Measurements from ENCODE around the gene DDX25. TPM values are rescaled to one million over a fixed set of nuclear protein-coding genes. Genes with fewer than 3 reads are reported as not detected.

The DDX25 gene
- total RNA-seq, 1 donor from 2014 or later: not detected

DNA sequence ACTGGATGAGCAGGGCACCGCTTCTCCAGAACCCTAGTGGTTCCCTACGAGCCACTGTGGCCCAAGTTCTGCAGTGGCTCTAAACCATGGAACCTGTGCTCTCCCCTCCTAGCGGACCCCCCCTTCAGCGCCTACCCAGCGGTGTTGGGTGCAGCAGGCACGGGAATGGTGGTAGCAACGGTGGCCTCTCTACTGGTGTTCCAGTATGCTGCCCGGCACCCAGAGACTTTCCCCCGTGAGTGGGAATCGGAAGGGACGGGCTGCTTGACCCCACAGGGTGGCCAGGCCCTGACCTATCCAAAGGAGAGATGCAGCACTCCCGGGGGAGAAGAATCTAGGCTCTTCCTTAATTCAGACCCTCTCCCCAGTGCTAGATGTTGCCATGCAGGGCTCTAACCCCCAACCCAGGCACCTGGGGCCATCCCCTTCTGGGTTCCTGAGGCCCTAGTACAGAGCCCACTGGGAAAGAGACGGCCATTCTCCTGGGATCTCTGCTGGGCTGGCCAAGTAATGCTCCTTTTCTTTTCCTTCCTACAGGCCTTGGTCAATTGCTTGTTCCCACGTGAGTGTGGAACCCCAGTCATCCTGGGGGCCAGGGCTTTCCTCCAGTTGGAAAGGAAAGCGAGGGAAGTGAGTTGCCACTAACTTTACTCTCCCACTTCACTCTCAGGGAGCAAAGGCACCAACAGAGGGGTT lies 50.8 kb downstream of the DDX25 start:
- Mint-ChIP-seq H3K4me3 (ENCODE audit: unreplicated experiment) (no peak overlapping the region), H3K9me3 (ENCODE audit: unreplicated experiment) (no peaks in the 10 kb centered on the region), H3K36me3 (ENCODE audit: unreplicated experiment) (peaks cover 5% of the 10 kb centered on the region), H3K4me1 (ENCODE audit: unreplicated experiment) (peaks cover 2% of the 10 kb centered on the region), H3K27ac (ENCODE audit: unreplicated experiment) (no peak overlapping the region), H3K27me3 (ENCODE audit: unreplicated experiment) (peaks cover 5% of the 10 kb centered on the region)
- TF ChIP-seq, protein P1, sequence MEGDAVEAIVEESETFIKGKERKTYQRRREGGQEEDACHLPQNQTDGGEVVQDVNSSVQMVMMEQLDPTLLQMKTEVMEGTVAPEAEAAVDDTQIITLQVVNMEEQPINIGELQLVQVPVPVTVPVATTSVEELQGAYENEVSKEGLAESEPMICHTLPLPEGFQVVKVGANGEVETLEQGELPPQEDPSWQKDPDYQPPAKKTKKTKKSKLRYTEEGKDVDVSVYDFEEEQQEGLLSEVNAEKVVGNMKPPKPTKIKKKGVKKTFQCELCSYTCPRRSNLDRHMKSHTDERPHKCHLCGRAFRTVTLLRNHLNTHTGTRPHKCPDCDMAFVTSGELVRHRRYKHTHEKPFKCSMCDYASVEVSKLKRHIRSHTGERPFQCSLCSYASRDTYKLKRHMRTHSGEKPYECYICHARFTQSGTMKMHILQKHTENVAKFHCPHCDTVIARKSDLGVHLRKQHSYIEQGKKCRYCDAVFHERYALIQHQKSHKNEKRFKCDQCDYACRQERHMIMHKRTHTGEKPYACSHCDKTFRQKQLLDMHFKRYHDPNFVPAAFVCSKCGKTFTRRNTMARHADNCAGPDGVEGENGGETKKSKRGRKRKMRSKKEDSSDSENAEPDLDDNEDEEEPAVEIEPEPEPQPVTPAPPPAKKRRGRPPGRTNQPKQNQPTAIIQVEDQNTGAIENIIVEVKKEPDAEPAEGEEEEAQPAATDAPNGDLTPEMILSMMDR (IDR thresholded peaks at IDR 0.05): no peak
- no peak for DNase-seq (ENCODE audit: extremely low spot score, unreplicated experiment)

DNA sequence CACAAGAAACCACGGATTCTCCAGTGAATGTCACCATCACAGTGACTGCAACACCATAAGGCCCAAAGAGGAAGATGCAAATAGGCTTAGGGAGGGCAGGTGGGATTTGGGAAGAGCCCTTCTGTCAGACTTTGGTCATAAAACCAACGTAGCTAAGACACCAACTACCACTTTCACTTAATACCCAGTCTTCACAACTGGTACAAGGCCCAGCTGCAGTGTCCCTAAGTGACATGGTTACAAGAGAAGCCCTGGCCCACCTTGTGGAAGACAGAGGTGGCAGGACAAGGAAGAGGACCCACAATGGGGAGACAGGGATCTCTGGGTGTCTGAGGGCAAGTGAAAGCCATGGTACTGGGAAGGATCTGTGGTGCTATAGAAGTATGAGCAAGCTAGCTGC lies 51.5 kb downstream of the DDX25 start:
- Mint-ChIP-seq H3K4me1 (ENCODE audit: unreplicated experiment) (peaks cover 2% of the 10 kb centered on the region), H3K27ac (ENCODE audit: unreplicated experiment) (no peak overlapping the region), H3K4me3 (ENCODE audit: unreplicated experiment) (no peak overlapping the region), H3K9me3 (ENCODE audit: unreplicated experiment) (no peaks in the 10 kb centered on the region), H3K36me3 (ENCODE audit: unreplicated experiment) (peaks cover 10% of the 10 kb centered on the region), H3K27me3 (ENCODE audit: unreplicated experiment) (peaks cover 5% of the 10 kb centered on the region)
- no peak for DNase-seq (ENCODE audit: extremely low spot score, unreplicated experiment)
- TF ChIP-seq, protein P1 (IDR thresholded peaks at IDR 0.05): no peak

DNA sequence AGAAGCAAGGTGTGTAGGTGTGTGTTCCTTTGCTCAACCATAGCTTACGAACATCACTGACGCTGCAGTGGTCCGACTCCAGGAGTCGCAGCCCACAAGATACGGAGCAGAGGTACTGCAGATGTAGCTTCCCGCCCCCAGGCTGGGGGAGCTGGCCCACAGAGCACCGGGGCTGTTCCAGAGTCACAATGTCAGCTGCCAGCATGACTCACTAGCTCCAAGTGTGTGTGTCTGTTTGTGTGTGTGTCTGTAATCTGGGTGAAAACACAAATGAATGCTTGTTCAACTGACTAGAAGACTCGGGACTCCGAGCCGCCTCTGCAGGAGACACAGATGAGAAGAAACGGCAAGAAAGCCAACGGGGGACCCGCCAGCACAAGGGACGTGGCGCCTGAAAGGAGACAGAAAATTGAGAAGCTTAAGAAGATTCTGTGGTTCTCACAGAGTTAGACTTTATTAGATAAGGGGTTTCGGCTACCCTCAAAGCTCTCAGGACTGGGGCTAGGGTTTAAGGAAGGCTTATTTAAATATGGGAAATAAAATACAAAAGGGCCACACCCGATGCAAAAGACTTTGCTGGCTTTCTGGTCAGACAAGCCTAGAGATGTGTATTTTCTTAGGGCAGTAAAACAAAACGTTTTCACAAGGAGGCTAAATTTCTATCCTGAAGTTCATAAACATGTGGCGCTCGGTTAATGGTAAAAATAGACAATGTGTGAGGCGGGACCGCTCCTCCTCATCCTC lies 52.3 kb downstream of the DDX25 start:
- peaks cover 2% of the 10 kb centered on the region for H3K4me1 Mint-ChIP-seq (ENCODE audit: unreplicated experiment)
- DNase-seq (ENCODE audit: extremely low spot score, unreplicated experiment): no peak
- TF ChIP-seq, protein P1 (IDR thresholded peaks at IDR 0.05): no peak
- peaks cover 12% of the 10 kb centered on the region for H3K36me3 Mint-ChIP-seq (ENCODE audit: unreplicated experiment)
- peaks cover under 1% of the 10 kb centered on the region for H3K27me3 Mint-ChIP-seq (ENCODE audit: unreplicated experiment)
- no peak overlapping the region for H3K4me3 Mint-ChIP-seq (ENCODE audit: unreplicated experiment)
- H3K9me3 Mint-ChIP-seq (ENCODE audit: unreplicated experiment): no peaks in the 10 kb centered on the region
- H3K27ac Mint-ChIP-seq (ENCODE audit: unreplicated experiment): no peak overlapping the region

DNA sequence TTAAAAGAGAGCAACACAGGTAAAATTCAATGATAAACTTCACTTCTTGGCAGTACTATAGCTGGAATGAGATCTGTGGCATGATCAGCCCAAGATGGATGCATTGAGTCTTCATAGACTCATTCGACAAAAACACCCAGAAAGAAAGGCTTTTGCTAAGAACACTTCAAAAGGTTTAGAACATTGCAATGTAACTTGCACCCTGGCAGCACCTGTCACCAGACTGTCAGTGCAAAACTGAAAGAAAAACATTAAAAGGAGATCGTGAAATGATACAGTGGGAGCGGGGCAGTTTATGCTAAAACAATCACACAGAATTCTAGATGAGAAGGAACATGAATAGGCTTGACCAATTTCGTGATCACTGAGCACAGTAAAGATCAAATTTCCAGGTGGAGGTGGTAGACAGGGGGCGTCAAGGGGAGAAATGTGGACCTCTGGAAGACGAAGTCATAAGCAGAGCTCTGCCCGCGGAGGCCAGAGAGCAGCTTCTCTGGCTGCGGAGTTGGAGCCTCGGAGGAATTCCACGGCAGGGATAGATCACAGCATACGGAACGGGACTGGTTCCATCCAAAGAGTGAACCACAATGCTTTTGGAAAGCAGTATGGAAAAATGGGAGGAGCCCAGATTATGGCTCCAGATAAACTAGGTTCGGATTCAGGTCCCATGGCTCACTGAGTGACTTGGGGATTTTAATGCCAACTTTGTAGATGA lies 53.5 kb downstream of the DDX25 start:
- no peaks in the 10 kb centered on the region for H3K27me3 Mint-ChIP-seq (ENCODE audit: unreplicated experiment)
- no peak for DNase-seq (ENCODE audit: extremely low spot score, unreplicated experiment)
- H3K9me3 Mint-ChIP-seq (ENCODE audit: unreplicated experiment): peaks cover 4% of the 10 kb centered on the region
- H3K27ac Mint-ChIP-seq (ENCODE audit: unreplicated experiment): no peak overlapping the region
- H3K36me3 Mint-ChIP-seq (ENCODE audit: unreplicated experiment): peaks cover 18% of the 10 kb centered on the region
- TF ChIP-seq, protein P1 (IDR thresholded peaks at IDR 0.05): no peak
- no peak overlapping the region for H3K4me3 Mint-ChIP-seq (ENCODE audit: unreplicated experiment)
- peaks cover 2% of the 10 kb centered on the region for H3K4me1 Mint-ChIP-seq (ENCODE audit: unreplicated experiment)

All from osteocyte (in vitro differentiated cells).